DND-41 (cell line): ENCODE measurements around the gene ATP9A.

ENCODE experiments used
- ATAC-seq: fragments of 200-7000 bp; cut with Tn5 transposase; 3 replicates; pipeline ENCODE4 v1.9.1; 2021; ENCODE audit warnings: low read depth; ENCODE audit not compliant: insufficient read depth
- DNase-seq: peaks from one replicate; pipeline ENCODE4 v3.0.0-alpha.2; 2020
- H2AFZ ChIP-seq: 2 replicates; pipeline ENCODE4 v1.6.0; 2012; ENCODE audit warnings: low read depth, low read length
- H3K27ac ChIP-seq: 2 replicates; pipeline ENCODE4 v1.5.1; 2012; ENCODE audit warnings: low read length, inconsistent platforms
- H3K27me3 ChIP-seq: fragments of 200-600 bp; sonication (generic); 2 replicates; pipeline ENCODE4 v1.6.0; 2012; ENCODE audit warnings: low read length, mild to moderate bottlenecking, inconsistent platforms; ENCODE audit not compliant: insufficient read depth, poor library complexity
- H3K36me3 ChIP-seq: 2 replicates; pipeline ENCODE4 v1.5.1; 2012; ENCODE audit warnings: low read length, inconsistent platforms; ENCODE audit not compliant: insufficient read depth
- H3K4me1 ChIP-seq: 2 replicates; pipeline ENCODE4 v1.5.1; 2012; ENCODE audit warnings: mild to moderate bottlenecking, low read length; ENCODE audit not compliant: insufficient read depth
- H3K4me2 ChIP-seq: 2 replicates; pipeline ENCODE4 v1.6.0; 2012; ENCODE audit warnings: mild to moderate bottlenecking, moderate library complexity, low read length, inconsistent platforms; ENCODE audit not compliant: insufficient read depth
- H3K4me3 ChIP-seq, 2 experiments: fragments of 200-600 bp in 1 of 2; shearing (Covaris generic) in 1 of 2; 2 replicates each; pipeline ENCODE4 v1.5.1; 2012 to 2016; ENCODE audit warnings: inconsistent platforms in 2 of 2, low read length in 2 of 2, mild to moderate bottlenecking in 2 of 2, low read depth in 1 of 2, moderate library complexity in 1 of 2
- H3K79me2 ChIP-seq: 2 replicates; pipeline ENCODE4 v1.6.0; 2012; ENCODE audit warnings: low read length, inconsistent platforms; ENCODE audit not compliant: insufficient read depth
- H3K9ac ChIP-seq: 2 replicates; pipeline ENCODE4 v1.6.0; 2012; ENCODE audit warnings: low read depth, mild to moderate bottlenecking, inconsistent platforms, low read length, moderate library complexity
- H3K9me3 ChIP-seq: 2 replicates; pipeline ENCODE4 v1.5.1; 2012; ENCODE audit warnings: low read length, moderate library complexity, mild to moderate bottlenecking, inconsistent platforms; ENCODE audit not compliant: insufficient read depth, severe bottlenecking
- H4K20me1 ChIP-seq: 2 replicates; pipeline ENCODE4 v1.6.0; 2012; ENCODE audit warnings: low read length; ENCODE audit not compliant: insufficient read depth
- CTCF ChIP-seq: IDR thresholded peaks from 2 replicates; pipeline ENCODE4 v1.5.1; 2012; ENCODE audit warnings: borderline replicate concordance, low read length, moderate library complexity, mild to moderate bottlenecking; ENCODE audit not compliant: poor library complexity, severe bottlenecking; ENCODE audit errors: extremely low read depth
- EZH2 ChIP-seq: IDR thresholded peaks from 3 replicates; pipeline ENCODE4 v1.6.1; 2012; ENCODE audit warnings: borderline replicate concordance, low read depth, mild to moderate bottlenecking, moderate library complexity, low read length, inconsistent platforms; ENCODE audit not compliant: severe bottlenecking

Gene ATP9A

GRCh38 chr20:51566594-51566993 is 201.6 kb downstream of the ATP9A start:
- Histone ChIP-seq H3K4me1 (no peaks in the 10 kb centered on the region), H3K9ac (no peak overlapping the region), H2AFZ (no peak overlapping the region), H3K9me3 (no peaks in the 10 kb centered on the region), H3K4me2 (no peak overlapping the region), H4K20me1 (no peaks in the 10 kb centered on the region), H3K36me3 (no peaks in the 10 kb centered on the region), H3K79me2 (no peaks in the 10 kb centered on the region), H3K4me3 (no peak overlapping the region), H3K27me3 (no peaks in the 10 kb centered on the region), H3K27ac (no peak overlapping the region)
- no peak for ATAC-seq
- DNase-seq: no peak
- no peak for TF ChIP-seq CTCF
- no peak for TF ChIP-seq EZH2

GRCh38 chr20:51565298-51566144 is 202.7 kb downstream of the ATP9A start:
- no peaks in the 10 kb centered on the region for H3K9me3 ChIP-seq
- H3K4me1 ChIP-seq: no peaks in the 10 kb centered on the region
- no peak for ATAC-seq
- H3K4me2 ChIP-seq: no peak overlapping the region
- H3K27ac ChIP-seq: no peak overlapping the region
- no peaks in the 10 kb centered on the region for H4K20me1 ChIP-seq
- TF ChIP-seq CTCF: no peak
- H3K4me3 ChIP-seq: no peak overlapping the region
- no peaks in the 10 kb centered on the region for H3K79me2 ChIP-seq
- no peak overlapping the region for H2AFZ ChIP-seq
- peaks cover 3% of the 10 kb centered on the region for H3K27me3 ChIP-seq
- no peaks in the 10 kb centered on the region for H3K36me3 ChIP-seq
- H3K9ac ChIP-seq: no peak overlapping the region
- no peak for DNase-seq

- DNase-seq (no peak), ATAC-seq (no peak)
- Histone ChIP-seq H3K4me2 (no peak overlapping the region), H4K20me1 (no peaks in the 10 kb centered on the region), H3K9me3 (no peaks in the 10 kb centered on the region), H3K4me1 (no peaks in the 10 kb centered on the region), H3K36me3 (no peaks in the 10 kb centered on the region), H3K27ac (no peak overlapping the region), H3K79me2 (no peaks in the 10 kb centered on the region), H3K9ac (no peak overlapping the region), H2AFZ (no peak overlapping the region), H3K27me3 (peaks cover 5% of the 10 kb centered on the region), H3K4me3 (no peak overlapping the region)
- TF ChIP-seq EZH2 (no peak), CTCF (no peak)
These were observed 204.5 kb downstream of the ATP9A start for GRCh38 chr20:51563486-51564332.
